ENCODE data around the gene SMG7. TPM values are rescaled to one million over a fixed set of nuclear protein-coding genes. Genes with fewer than 3 reads are reported as not detected.

The SMG7 gene
- total RNA-seq, 1 donor from 2014 or later: 70.2 TPM

GRCh38 chr1:183598386-183598785 is 126.1 kb downstream of the SMG7 start:
- no peak overlapping the region for H3K27ac Mint-ChIP-seq (ENCODE audit: unreplicated experiment)
- TF ChIP-seq CTCF (IDR thresholded peaks at IDR 0.05; ENCODE audit: unreplicated experiment): no peak

GRCh38 chr1:183600136-183600535 is 127.8 kb downstream of the SMG7 start:
- peaks cover 3% of the 10 kb centered on the region for H3K4me1 Mint-ChIP-seq (ENCODE audit: unreplicated experiment)
- H3K27ac Mint-ChIP-seq (ENCODE audit: unreplicated experiment): no peak overlapping the region
- H3K4me3 Mint-ChIP-seq (ENCODE audit: unreplicated experiment): no peak overlapping the region
- no peaks in the 10 kb centered on the region for H3K9me3 Mint-ChIP-seq (ENCODE audit: unreplicated experiment)
- no peak for TF ChIP-seq CTCF (IDR thresholded peaks at IDR 0.05; ENCODE audit: unreplicated experiment)
- no peaks in the 10 kb centered on the region for H3K27me3 Mint-ChIP-seq (ENCODE audit: unreplicated experiment)
- no peaks in the 10 kb centered on the region for H3K36me3 Mint-ChIP-seq (ENCODE audit: low read depth, unreplicated experiment)
- DNase-seq (ENCODE audit: low spot score): no peak

More at GRCh38 chr1:183598386-183598785, 126.1 kb downstream of the SMG7 start:
- no peaks in the 10 kb centered on the region for H3K9me3 Mint-ChIP-seq (ENCODE audit: unreplicated experiment)
- H3K27me3 Mint-ChIP-seq (ENCODE audit: unreplicated experiment): peaks cover 2% of the 10 kb centered on the region
- H3K4me3 Mint-ChIP-seq (ENCODE audit: unreplicated experiment): no peak overlapping the region
- peaks cover 4% of the 10 kb centered on the region for H3K4me1 Mint-ChIP-seq (ENCODE audit: unreplicated experiment)
- DNase-seq (ENCODE audit: low spot score): no peak
- H3K36me3 Mint-ChIP-seq (ENCODE audit: low read depth, unreplicated experiment): no peaks in the 10 kb centered on the region

- no peak for TF ChIP-seq CTCF (IDR thresholded peaks at IDR 0.05; ENCODE audit: unreplicated experiment)
- Mint-ChIP-seq H3K36me3 (ENCODE audit: low read depth, unreplicated experiment) (no peaks in the 10 kb centered on the region), H3K27me3 (ENCODE audit: unreplicated experiment) (peaks cover under 1% of the 10 kb centered on the region), H3K4me3 (ENCODE audit: unreplicated experiment) (no peak overlapping the region), H3K4me1 (ENCODE audit: unreplicated experiment) (peaks cover 3% of the 10 kb centered on the region), H3K9me3 (ENCODE audit: unreplicated experiment) (no peaks in the 10 kb centered on the region), H3K27ac (ENCODE audit: unreplicated experiment) (no peak overlapping the region)
- DNase-seq (ENCODE audit: low spot score): no peak
These were observed 128.3 kb downstream of the SMG7 start for GRCh38 chr1:183600634-183601033.

GRCh38 chr1:183602510-183602909 is 130.2 kb downstream of the SMG7 start:
- TF ChIP-seq CTCF (IDR thresholded peaks at IDR 0.05; ENCODE audit: unreplicated experiment): no peak
- Mint-ChIP-seq H3K4me1 (ENCODE audit: unreplicated experiment) (peaks cover 6% of the 10 kb centered on the region), H3K27ac (ENCODE audit: unreplicated experiment) (no peak overlapping the region), H3K36me3 (ENCODE audit: low read depth, unreplicated experiment) (no peaks in the 10 kb centered on the region), H3K4me3 (ENCODE audit: unreplicated experiment) (no peak overlapping the region), H3K9me3 (ENCODE audit: unreplicated experiment) (no peaks in the 10 kb centered on the region), H3K27me3 (ENCODE audit: unreplicated experiment) (peaks cover 3% of the 10 kb centered on the region)
- DNase-seq (ENCODE audit: low spot score): no peak

Other genes starting within 250 kb of the SMG7 start
- 1.7 TPM for gene NMNAT2, start 54.1 kb upstream of the SMG7 start, total RNA-seq (ENCODE audit: unreplicated experiment)
- gene NCF2, start 118.0 kb downstream of the SMG7 start, total RNA-seq (ENCODE audit: unreplicated experiment): 0.67 TPM
- 142 TPM for gene ARPC5, start 163.3 kb downstream of the SMG7 start, total RNA-seq (ENCODE audit: unreplicated experiment)
- not detected for gene APOBEC4, start 180.8 kb downstream of the SMG7 start, total RNA-seq (ENCODE audit: unreplicated experiment)